GM19452 (cell line): ENCODE measurements around the gene RNASET2.

Experiments
- ATAC-seq: cut with Tn5 transposase; IDR thresholded peaks from one replicate; pipeline ENCODE4 v1.9.1; 2021; ENCODE audit not compliant: unreplicated experiment

The RNASET2 gene

GRCh38 chr6:166956444-166957086 lies at the start of gene RNASET2:
RNASET2 (minus strand) TSS chr6:166956550; CDS start chr6:166956182, 368 bp downstream.
- ATAC-seq, result peak; percentile 53

- ATAC-seq, result no peak
Observed at GRCh38 chr6:167005350-167006159, 49.2 kb upstream of the RNASET2 start.

GRCh38 chr6:167000759-167001158 lies 44.4 kb upstream of the RNASET2 start:
- no peak for ATAC-seq

GRCh38 chr6:166999884-167000253 lies 43.5 kb upstream of the RNASET2 start:
- ATAC-seq, result no peak

GRCh38 chr6:166999145-166999883 lies 43.0 kb upstream of the RNASET2 start, which contains the start of gene CEP43:
CEP43 (plus strand) TSS chr6:166999397; CDS start chr6:166999413, 16 bp downstream.
- peak; percentile 90 for ATAC-seq

- ATAC-seq, result peak; percentile 3
Observed at GRCh38 chr6:166998256-166999144, 42.1 kb upstream of the RNASET2 start.

- ATAC-seq, result peak; percentile 30
Observed at GRCh38 chr6:166997768-166998255, 41.5 kb upstream of the RNASET2 start.

- no peak for ATAC-seq
Observed at GRCh38 chr6:166997348-166997747, 41.0 kb upstream of the RNASET2 start.

GRCh38 chr6:166996406-166996805 lies 40.1 kb upstream of the RNASET2 start:
- no peak for ATAC-seq

GRCh38 chr6:166989427-166990032 lies 33.2 kb upstream of the RNASET2 start:
- no peak for ATAC-seq

GRCh38 chr6:166988674-166989201 lies 32.4 kb upstream of the RNASET2 start:
- ATAC-seq, result no peak

GRCh38 chr6:166987930-166988329 lies 31.6 kb upstream of the RNASET2 start:
- no peak for ATAC-seq

- no peak for ATAC-seq
Observed at GRCh38 chr6:166987448-166987847, 31.1 kb upstream of the RNASET2 start.

- no peak for ATAC-seq
Observed at GRCh38 chr6:166980738-166981137, 24.4 kb upstream of the RNASET2 start.

GRCh38 chr6:166977621-166978525 lies 21.5 kb upstream of the RNASET2 start:
- no peak for ATAC-seq

- no peak for ATAC-seq
Observed at GRCh38 chr6:166976636-166977035, 20.3 kb upstream of the RNASET2 start.

GRCh38 chr6:166972101-166972500 lies 15.8 kb upstream of the RNASET2 start:
- no peak for ATAC-seq

GRCh38 chr6:166971271-166971670 lies 14.9 kb upstream of the RNASET2 start:
- ATAC-seq, result no peak

- no peak for ATAC-seq
Observed at GRCh38 chr6:166970776-166971175, 14.4 kb upstream of the RNASET2 start.
